GM23338 (cell line): Measurements from ENCODE around the gene TXNL4A.

Experiments used
- CTCF ChIP-seq, 2 experiments: fragments of 200-600 bp in 1 of 2; sonication (generic) in 1 of 2; conservative IDR thresholded peaks; 2 replicates each; pipeline versions ENCODE4 v1.5.1 to v1.6.1; 2016 to 2017; ENCODE audit warnings: antibody characterized with exemption in 2 of 2, low read depth in 2 of 2, mild to moderate bottlenecking in 2 of 2, moderate library complexity in 1 of 2
- ETS1 ChIP-seq: IDR thresholded peaks from 2 replicates; pipeline ENCODE4 v1.6.1; 2016; ENCODE audit warnings: antibody characterized with exemption
- EZH2 ChIP-seq: fragments of 200-600 bp; sonication (generic); IDR thresholded peaks from one replicate; pipeline ENCODE4 v1.8.0; 2017; ENCODE audit warnings: antibody characterized with exemption, mild to moderate bottlenecking, low read depth; ENCODE audit not compliant: unreplicated experiment
- EZH2phosphoT487 ChIP-seq: fragments of 200-600 bp; sonication (generic); IDR thresholded peaks from one replicate; pipeline ENCODE4 v1.8.1; 2018; ENCODE audit warnings: antibody characterized with exemption; ENCODE audit not compliant: unreplicated experiment
- NANOG ChIP-seq: IDR thresholded peaks from 2 replicates; pipeline ENCODE4 v1.6.1; 2016; ENCODE audit warnings: antibody characterized with exemption, borderline replicate concordance
- POLR2AphosphoS5 ChIP-seq: IDR thresholded peaks from 2 replicates; pipeline ENCODE4 v1.6.1; 2016; ENCODE audit warnings: antibody characterized with exemption, low read depth
- REST ChIP-seq: IDR thresholded peaks from one replicate; pipeline ENCODE4 v1.6.1; 2018; ENCODE audit warnings: antibody characterized with exemption; ENCODE audit not compliant: unreplicated experiment

- no peak for TF ChIP-seq CTCF (conservative IDR thresholded peaks at IDR 0.05; ENCODE audit: low read depth in 2 of 2)
- TF ChIP-seq EZH2phosphoT487, result no peak
- no peak for TF ChIP-seq REST
- no peak for TF ChIP-seq EZH2
- TF ChIP-seq ETS1, result peak; percentile 60; the same call in 1 of the 2 replicates
- peak; percentile 92 for TF ChIP-seq POLR2AphosphoS5
- no peak for TF ChIP-seq NANOG
These were observed at the start of gene TXNL4A for GRCh38 chr18:79988451-79989194.
